ENCODE results near the gene SWI5.

SWI5 gene

GRCh38 chr9:128258326-128258725, 17.8 kb upstream of the SWI5 start:
- no peak for DNase-seq (ENCODE audit: low spot score)
- TF ChIP-seq CTCF (IDR thresholded peaks at IDR 0.05; ENCODE audit: extremely low read depth, missing control alignments) = no peak

DNA sequence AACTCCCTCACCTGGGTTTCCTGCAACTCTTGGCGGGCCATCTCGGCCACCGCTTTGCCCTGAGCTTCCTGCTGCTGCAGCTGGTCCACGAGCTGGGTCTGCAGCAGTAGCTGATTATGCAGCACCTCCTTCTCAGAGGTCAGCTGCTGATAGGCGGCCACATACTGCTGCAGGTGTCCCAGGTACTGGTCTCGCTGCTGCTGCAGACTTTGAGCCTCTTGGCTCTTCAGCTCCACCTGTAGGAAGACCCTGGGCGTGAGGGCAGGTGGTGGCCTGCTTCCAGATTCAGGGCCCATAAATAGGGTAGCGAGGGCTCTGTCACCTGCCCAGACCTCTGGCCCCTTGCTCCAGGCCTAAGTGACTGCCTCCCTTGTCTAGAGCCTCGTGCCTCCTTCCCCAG, 16.9 kb upstream of the SWI5 start:
- no peak for DNase-seq (ENCODE audit: low spot score)
- no peak for TF ChIP-seq CTCF (IDR thresholded peaks at IDR 0.05; ENCODE audit: extremely low read depth, missing control alignments)

- no peak for DNase-seq (ENCODE audit: low spot score)
- TF ChIP-seq CTCF (IDR thresholded peaks at IDR 0.05; ENCODE audit: extremely low read depth, missing control alignments) = no peak
These were observed 15.7 kb upstream of the SWI5 start for GRCh38 chr9:128260340-128260739.

DNA sequence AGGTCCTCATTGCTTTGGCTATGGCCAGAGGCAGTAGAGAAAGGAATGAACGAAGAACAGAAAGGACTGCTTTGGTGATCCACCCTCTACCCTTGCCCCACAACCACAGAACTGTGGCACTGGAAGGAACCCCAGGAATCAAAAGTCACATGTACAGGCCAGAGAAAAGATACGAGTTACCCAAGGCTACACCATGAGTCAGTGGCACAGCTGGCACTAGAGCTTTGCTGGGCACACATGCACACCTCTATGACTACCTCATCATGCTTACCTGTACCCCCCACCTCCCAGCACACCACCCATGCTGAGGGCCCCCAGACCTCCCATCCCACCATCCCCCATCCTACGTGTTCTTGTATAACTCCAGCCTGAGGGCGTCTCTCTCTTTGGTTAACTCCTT, 13.4 kb upstream of the SWI5 start:
- TF ChIP-seq CTCF (IDR thresholded peaks at IDR 0.05; ENCODE audit: extremely low read depth, missing control alignments) = no peak

GRCh38 chr9:128265348-128265847, 10.7 kb upstream of the SWI5 start:
- TF ChIP-seq CTCF (IDR thresholded peaks at IDR 0.05; ENCODE audit: extremely low read depth, missing control alignments) = no peak
- no peak for DNase-seq (ENCODE audit: low spot score)

More for the DNA sequence above, 13.4 kb upstream of the SWI5 start:
- no peak for DNase-seq (ENCODE audit: low spot score)

DNA sequence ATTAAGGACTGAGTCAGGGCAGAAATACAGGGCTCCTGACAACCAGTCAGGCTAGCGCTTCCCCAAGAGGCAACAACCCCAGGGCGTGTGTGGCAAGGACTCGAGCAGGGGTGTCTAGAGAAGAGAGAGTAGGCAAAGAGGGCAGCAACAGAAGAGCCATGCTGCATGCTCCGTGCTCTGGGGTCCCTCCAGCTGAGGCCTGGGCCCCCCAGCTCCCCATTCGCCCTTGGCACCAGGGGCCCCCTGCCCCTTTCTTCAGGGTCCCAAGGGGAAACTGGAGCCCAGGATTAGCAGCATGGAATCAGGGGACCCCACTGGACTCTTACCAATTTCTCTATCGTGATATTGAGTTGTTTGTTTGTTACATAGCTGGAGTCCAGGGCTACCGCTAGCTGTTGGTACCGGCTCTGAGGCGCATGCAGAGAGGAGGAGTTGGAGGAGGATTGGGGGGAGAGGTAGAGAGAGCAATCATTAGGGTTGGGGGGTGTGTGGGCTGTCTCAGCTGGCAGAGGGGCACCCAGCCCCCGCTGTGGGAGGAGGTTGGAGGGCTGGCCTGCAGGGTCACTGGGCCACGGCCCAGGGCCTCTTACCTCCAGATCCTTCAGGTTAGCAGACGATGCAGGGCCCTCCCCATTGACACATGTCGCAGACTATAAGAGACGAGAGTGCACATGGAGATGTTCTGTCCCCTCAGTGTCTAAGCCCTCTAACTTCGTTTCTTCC, 9.0 kb upstream of the SWI5 start:
- DNase-seq (ENCODE audit: low spot score) = no peak
- no peak for TF ChIP-seq CTCF (IDR thresholded peaks at IDR 0.05; ENCODE audit: extremely low read depth, missing control alignments)

- no peak for DNase-seq (ENCODE audit: low spot score)
- no peak for TF ChIP-seq CTCF (IDR thresholded peaks at IDR 0.05; ENCODE audit: extremely low read depth, missing control alignments)
These were observed 5.0 kb upstream of the SWI5 start for GRCh38 chr9:128271112-128271511.

All from GM20000 (cell line).